Natural killer cell (primary cell): ENCODE data around the gene IRF3. TPM values are rescaled to one million over a fixed set of nuclear protein-coding genes. Genes with fewer than 3 reads are reported as not detected.

Experiments
- ATAC-seq, 3 donors: fragments of 150-1000 bp in 2 of 3; fragments of 200-7000 bp in 1 of 3; cut with Tn5 transposase; 1 replicate in 1 of 3; 2 replicates in 2 of 3; pipeline ENCODE4 v1.10.0; 2021; ENCODE audit warnings: mild to moderate bottlenecking in 2 of 3, moderate library complexity in 2 of 3
- DNase-seq, 2 donors: peaks; one replicate each; pipeline versions ENCODE4 v3.0.0 to v3.0.0-alpha.2; 2013 to 2021; ENCODE audit warnings: mixed read lengths in 1 of 2
- H3K27ac ChIP-seq: one replicate; pipeline ENCODE4 v1.5.1; 2013; ENCODE audit warnings: mild to moderate bottlenecking, low read length
- H3K27me3 ChIP-seq: one replicate; pipeline ENCODE4 v1.6.1; 2013; ENCODE audit warnings: low read length; ENCODE audit not compliant: control insufficient read depth, insufficient read depth
- H3K36me3 ChIP-seq: one replicate; pipeline ENCODE4 v1.6.1; 2013; ENCODE audit warnings: low read length; ENCODE audit not compliant: control insufficient read depth, insufficient read depth
- H3K4me1 ChIP-seq: one replicate; pipeline ENCODE4 v1.6.1; 2013; ENCODE audit warnings: low read length; ENCODE audit not compliant: control insufficient read depth, insufficient read depth
- H3K4me3 ChIP-seq: one replicate; pipeline ENCODE4 v1.5.1; 2013; ENCODE audit warnings: low read length
- H3K9me3 ChIP-seq: one replicate; pipeline ENCODE4 v1.6.1; 2013; ENCODE audit warnings: low read length; ENCODE audit not compliant: control insufficient read depth, insufficient read depth
- H3K27ac Mint-ChIP-seq, 2 donors: one replicate each; pipeline ENCODE4 v1.8.0; 2022; ENCODE audit warnings: mild to moderate bottlenecking in 2 of 2, mixed read lengths in 2 of 2, moderate library complexity in 1 of 2
- H3K27me3 Mint-ChIP-seq, 2 donors: one replicate each; pipeline ENCODE4 v1.8.0; 2022; ENCODE audit warnings: low read depth in 2 of 2, mixed read lengths in 2 of 2
- H3K36me3 Mint-ChIP-seq: one replicate; pipeline ENCODE4 v1.8.0; 2022; ENCODE audit warnings: mixed read lengths
- H3K4me1 Mint-ChIP-seq, 2 donors: one replicate each; pipeline ENCODE4 v1.8.0; 2022; ENCODE audit warnings: mixed read lengths in 2 of 2
- H3K4me3 Mint-ChIP-seq: one replicate; pipeline ENCODE4 v1.8.0; 2022; ENCODE audit warnings: mild to moderate bottlenecking, moderate library complexity, mixed read lengths
- H3K9me3 Mint-ChIP-seq, 2 donors: one replicate each; pipeline ENCODE4 v1.8.0; 2022; ENCODE audit warnings: mixed read lengths in 2 of 2
- CTCF ChIP-seq: fragments of 200-600 bp; IDR thresholded peaks from one replicate; pipeline ENCODE4 v1.8.0; 2022; ENCODE audit warnings: antibody characterized with exemption
- WGBS: methylation state at CpG from one replicate; pipeline ENCODE4 v1.1.7; 2013; ENCODE audit warnings: missing lambda C conversion rate; ENCODE audit not compliant: insufficient coverage; 5-methylcytosine and 5-hydroxymethylcytosine counted together
- intact Hi-C: fragments of 100-400 bp; cut with micrococcal nuclease; formaldehyde crosslinking; loops from one replicate; pipeline ENCODE4 v1.14.2; 2022
- total RNA-seq, 4 donors: library from RNA; stranded (reverse); fragments of 120-200 nt in 1 of 4; gene quantifications; one replicate each; pipeline versions ENCODE4 v1.2.3 to v1.2.4, GENCODE V29; 2013 to 2022

IRF3 gene
- total RNA-seq: 100 to 1,000 TPM; 176 to 184 (median 179) TPM
- 150 TPM for total RNA-seq (2013)

- Mint-ChIP-seq H3K4me3 (peak within 1 kb of the TSS; percentile 99), H3K9me3 (no peaks in the 10 kb centered on the region), H3K27me3 (no peaks in the 10 kb centered on the region), H3K27ac (peak within 1 kb of the TSS; percentile 96 to 99), H3K36me3 (no peaks in the 10 kb centered on the region), H3K4me1 (peaks cover 33 to 50% of the 10 kb centered on the region in 2 donors)
- no peak for TF ChIP-seq CTCF
- WGBS: under 1% methylated on average over 50 of the region's 50 CpGs
- Histone ChIP-seq H3K9me3 (no peaks in the 10 kb centered on the region), H3K27me3 (no peaks in the 10 kb centered on the region), H3K4me1 (peaks cover 34% of the 10 kb centered on the region), H3K36me3 (peaks cover 20% of the 10 kb centered on the region), H3K4me3 (peak within 1 kb of the TSS; percentile 91), H3K27ac (peak within 1 kb of the TSS; percentile 73)
- ATAC-seq: peak; percentile 83 to 93 (median 86)
- intact Hi-C loops: loop anchor here (1.0 to 2.0 kb wide), 2 partner anchors 11 to 15 kb away; no protein-coding TSS in a partner anchor
- DNase-seq: peak; percentile 98 to 100
These were observed at the start of gene IRF3, which contains the start of gene BCL2L12 for GRCh38 chr19:49665351-49666119. Gene IRF3 (minus strand): TSS chr19:49665857. CDS start chr19:49664838, 1,019 bp downstream. Gene BCL2L12 (plus strand): TSS chr19:49665933. CDS start chr19:49666693, 760 bp downstream.

- peaks cover 8 to 13% of the 10 kb centered on the region in 2 donors for H3K4me1 Mint-ChIP-seq
- Histone ChIP-seq H3K27me3 (no peaks in the 10 kb centered on the region), H3K36me3 (no peaks in the 10 kb centered on the region), H3K9me3 (no peaks in the 10 kb centered on the region), H3K27ac (no peak overlapping the region), H3K4me1 (peaks cover 16% of the 10 kb centered on the region), H3K4me3 (no peak overlapping the region)
- no peaks in the 10 kb centered on the region for H3K9me3 Mint-ChIP-seq
- no peaks in the 10 kb centered on the region for H3K36me3 Mint-ChIP-seq
- ATAC-seq: no peak
- WGBS: 97% methylated on average over 8 of the region's 8 CpGs
- no peak for DNase-seq
- H3K27ac Mint-ChIP-seq: no peak overlapping the region
- intact Hi-C loops: no loop called here
- H3K27me3 Mint-ChIP-seq: peaks cover 4 to 7% of the 10 kb centered on the region in 2 donors
- H3K4me3 Mint-ChIP-seq: no peak overlapping the region
- TF ChIP-seq CTCF: no peak
These were observed 47.7 kb upstream of the IRF3 start for GRCh38 chr19:49713236-49713845.

- H3K27me3 Mint-ChIP-seq: peaks cover 4 to 7% of the 10 kb centered on the region in 2 donors
- 86% methylated on average over 20 of the region's 20 CpGs for WGBS
- H3K4me1 ChIP-seq: peaks cover 7% of the 10 kb centered on the region
- no peak for TF ChIP-seq CTCF
- peaks cover 4 to 8% of the 10 kb centered on the region in 2 donors for H3K4me1 Mint-ChIP-seq
- H3K36me3 Mint-ChIP-seq: no peaks in the 10 kb centered on the region
- no peak overlapping the region for H3K27ac Mint-ChIP-seq
- DNase-seq (no peak), ATAC-seq (no peak)
- H3K27me3 ChIP-seq: no peaks in the 10 kb centered on the region
- H3K4me3 ChIP-seq: no peak overlapping the region
- no peak overlapping the region for H3K27ac ChIP-seq
- H3K36me3 ChIP-seq: no peaks in the 10 kb centered on the region
- no peak overlapping the region for H3K4me3 Mint-ChIP-seq
- intact Hi-C loops: no loop called here
- no peaks in the 10 kb centered on the region for H3K9me3 Mint-ChIP-seq
- H3K9me3 ChIP-seq: no peaks in the 10 kb centered on the region
These were observed 46.8 kb upstream of the IRF3 start for GRCh38 chr19:49712397-49712859.
